Ascending aorta (tissue), 2 donors: ENCODE data around the gene TIPARP. TPM values are rescaled to one million over a fixed set of nuclear protein-coding genes. Genes with fewer than 3 reads are reported as not detected.

Experiments
- DNase-seq, 2 donors: peaks; one replicate each; pipeline ENCODE4 v3.0.0-alpha.2; 2019; ENCODE audit warnings: low spot score in 2 of 2
- H3K27ac ChIP-seq, 2 donors: fragments of 200-600 bp; sonication (generic); one replicate each; pipeline ENCODE4 v1.5.1; 2016 to 2017; ENCODE audit warnings: mild to moderate bottlenecking in 1 of 2
- H3K27me3 ChIP-seq: fragments of 200-600 bp; sonication (generic); one replicate; pipeline ENCODE4 v1.5.1; 2017
- H3K36me3 ChIP-seq, 2 donors: fragments of 200-600 bp; sonication (generic); one replicate each; pipeline ENCODE4 v1.5.1; 2016
- H3K4me1 ChIP-seq, 2 donors: fragments of 200-600 bp; sonication (generic); one replicate each; pipeline ENCODE4 v1.5.1; 2016 to 2017; ENCODE audit warnings: mild to moderate bottlenecking in 1 of 2
- H3K4me3 ChIP-seq, 2 donors: fragments of 200-600 bp; sonication (generic); one replicate each; pipeline ENCODE4 v1.5.1; 2016 to 2017; ENCODE audit warnings: mild to moderate bottlenecking in 1 of 2
- H3K9me3 ChIP-seq, 2 donors: fragments of 200-600 bp; sonication (generic); one replicate each; pipeline ENCODE4 v1.5.1; 2016
- CTCF ChIP-seq, 3 experiments: fragments of 200-600 bp in 2 of 3; fragments of 450-650 bp in 1 of 3; sonication (generic) in 2 of 3; IDR thresholded peaks; one replicate each; pipeline ENCODE4 v1.5.1; 2016 to 2019; ENCODE audit warnings: antibody characterized with exemption in 3 of 3, mild to moderate bottlenecking in 1 of 3, moderate library complexity in 1 of 3
- intact Hi-C: fragments of 100-400 bp; cut with DNase I; formaldehyde crosslinking; loops from one replicate; pipeline ENCODE4 v1.15.1; 2023
- total RNA-seq: library from RNA; depleted of rRNA; stranded (reverse); fragments of >200 nt; gene quantifications from one replicate; pipeline ENCODE4 v1.1.0, GENCODE V29; 2016

Gene TIPARP
- total RNA-seq, 1 donor from 2014 or later = 7.2 TPM

- no peak for DNase-seq
- TF ChIP-seq CTCF (IDR thresholded peaks at IDR 0.05) = no peak
- intact Hi-C loops = no loop called here
These were observed 69.5 kb downstream of the TIPARP start for GRCh38 chr3:156743859-156744258.

GRCh38 chr3:156744631-156745030 is 70.2 kb downstream of the TIPARP start:
- Histone ChIP-seq H3K27ac (no peak overlapping the region), H3K9me3 (no peaks in the 10 kb centered on the region), H3K4me3 (no peak overlapping the region), H3K4me1 (no peaks in the 10 kb centered on the region), H3K36me3 (no peaks in the 10 kb centered on the region), H3K27me3 (no peaks in the 10 kb centered on the region)
- intact Hi-C loops = no loop called here
- DNase-seq = no peak
- TF ChIP-seq CTCF (IDR thresholded peaks at IDR 0.05) = no peak

More at GRCh38 chr3:156743859-156744258, 69.5 kb downstream of the TIPARP start:
- no peak overlapping the region for H3K27ac ChIP-seq
- no peaks in the 10 kb centered on the region for H3K4me1 ChIP-seq
- no peaks in the 10 kb centered on the region for H3K27me3 ChIP-seq
- no peaks in the 10 kb centered on the region for H3K36me3 ChIP-seq
- no peak overlapping the region for H3K4me3 ChIP-seq
- H3K9me3 ChIP-seq = no peaks in the 10 kb centered on the region

- no peaks in the 10 kb centered on the region for H3K4me1 ChIP-seq
- H3K9me3 ChIP-seq = no peaks in the 10 kb centered on the region
- intact Hi-C loops = no loop called here
- no peaks in the 10 kb centered on the region for H3K27me3 ChIP-seq
- H3K36me3 ChIP-seq = no peaks in the 10 kb centered on the region
- H3K27ac ChIP-seq = no peak overlapping the region
- no peak overlapping the region for H3K4me3 ChIP-seq
- no peak for TF ChIP-seq CTCF (IDR thresholded peaks at IDR 0.05)
- DNase-seq = no peak
These were observed 71.4 kb downstream of the TIPARP start for GRCh38 chr3:156745766-156746165.

- Histone ChIP-seq H3K36me3 (no peaks in the 10 kb centered on the region), H3K4me1 (no peaks in the 10 kb centered on the region), H3K4me3 (no peak overlapping the region), H3K9me3 (no peaks in the 10 kb centered on the region), H3K27me3 (no peaks in the 10 kb centered on the region), H3K27ac (no peak overlapping the region)
- intact Hi-C loops = no loop called here
- no peak for DNase-seq
- no peak for TF ChIP-seq CTCF (IDR thresholded peaks at IDR 0.05)
These were observed 72.7 kb downstream of the TIPARP start for GRCh38 chr3:156747046-156747445.

GRCh38 chr3:156749244-156749643 is 74.9 kb downstream of the TIPARP start:
- Histone ChIP-seq H3K27ac (no peak overlapping the region), H3K9me3 (no peaks in the 10 kb centered on the region), H3K36me3 (no peaks in the 10 kb centered on the region), H3K4me1 (no peaks in the 10 kb centered on the region), H3K27me3 (no peaks in the 10 kb centered on the region), H3K4me3 (no peak overlapping the region)
- no peak for TF ChIP-seq CTCF (IDR thresholded peaks at IDR 0.05)
- no peak for DNase-seq
- intact Hi-C loops = no loop called here

- no peak overlapping the region for H3K27ac ChIP-seq
- H3K4me1 ChIP-seq = no peaks in the 10 kb centered on the region
- intact Hi-C loops = no loop called here
- no peaks in the 10 kb centered on the region for H3K27me3 ChIP-seq
- no peak for DNase-seq
- no peaks in the 10 kb centered on the region for H3K9me3 ChIP-seq
- TF ChIP-seq CTCF (IDR thresholded peaks at IDR 0.05) = no peak
- H3K36me3 ChIP-seq = no peaks in the 10 kb centered on the region
- no peak overlapping the region for H3K4me3 ChIP-seq
These were observed 75.9 kb downstream of the TIPARP start for GRCh38 chr3:156750191-156750873.
